ENCODE results near the gene KANTR.

DNA sequence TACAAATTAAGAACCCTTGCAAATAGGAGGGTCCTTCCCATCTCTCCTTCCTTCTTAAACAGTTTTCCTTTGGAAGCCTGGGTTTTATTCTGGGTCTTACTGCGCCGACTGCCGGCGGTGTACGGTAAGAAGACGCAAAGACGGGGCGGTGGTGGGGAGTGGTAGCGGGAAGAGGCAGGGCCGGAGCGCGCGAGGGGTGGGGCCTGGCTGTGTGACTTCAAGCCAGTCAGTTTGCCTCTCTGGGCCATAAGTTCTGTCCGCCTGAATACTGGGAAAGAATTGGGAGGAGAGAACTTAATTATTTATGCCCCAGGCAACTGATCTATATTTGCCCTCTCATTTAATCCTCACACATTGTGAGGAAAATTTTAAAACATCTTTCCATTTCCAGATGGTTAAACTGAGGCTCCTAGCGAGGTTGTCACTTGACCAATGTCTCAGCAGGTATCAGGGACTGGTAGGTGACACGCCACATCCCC, 726 bp upstream of the KANTR start:
- TF ChIP-seq, protein P1, sequence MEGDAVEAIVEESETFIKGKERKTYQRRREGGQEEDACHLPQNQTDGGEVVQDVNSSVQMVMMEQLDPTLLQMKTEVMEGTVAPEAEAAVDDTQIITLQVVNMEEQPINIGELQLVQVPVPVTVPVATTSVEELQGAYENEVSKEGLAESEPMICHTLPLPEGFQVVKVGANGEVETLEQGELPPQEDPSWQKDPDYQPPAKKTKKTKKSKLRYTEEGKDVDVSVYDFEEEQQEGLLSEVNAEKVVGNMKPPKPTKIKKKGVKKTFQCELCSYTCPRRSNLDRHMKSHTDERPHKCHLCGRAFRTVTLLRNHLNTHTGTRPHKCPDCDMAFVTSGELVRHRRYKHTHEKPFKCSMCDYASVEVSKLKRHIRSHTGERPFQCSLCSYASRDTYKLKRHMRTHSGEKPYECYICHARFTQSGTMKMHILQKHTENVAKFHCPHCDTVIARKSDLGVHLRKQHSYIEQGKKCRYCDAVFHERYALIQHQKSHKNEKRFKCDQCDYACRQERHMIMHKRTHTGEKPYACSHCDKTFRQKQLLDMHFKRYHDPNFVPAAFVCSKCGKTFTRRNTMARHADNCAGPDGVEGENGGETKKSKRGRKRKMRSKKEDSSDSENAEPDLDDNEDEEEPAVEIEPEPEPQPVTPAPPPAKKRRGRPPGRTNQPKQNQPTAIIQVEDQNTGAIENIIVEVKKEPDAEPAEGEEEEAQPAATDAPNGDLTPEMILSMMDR (IDR thresholded peaks at IDR 0.05; ENCODE audit: low read depth, low read length), result peak; percentile 62
- TF ChIP-seq EZH2phosphoT487 (IDR thresholded peaks at IDR 0.05; ENCODE audit: low read depth), result no peak

Measured in OCI-LY3 (cell line).